Esophagus muscularis mucosa (tissue), 4 donors: ENCODE results near the gene GLO1.

Source experiments
- EP300 ChIP-seq: sonication (generic); formaldehyde crosslinking; IDR thresholded peaks from one replicate; pipeline ENCODE4 v1.6.1; 2017; ENCODE audit warnings: antibody characterized with exemption
- POLR2A ChIP-seq: fragments of 450-650 bp; IDR thresholded peaks from one replicate; pipeline ENCODE4 v1.6.1; 2017; ENCODE audit warnings: antibody characterized with exemption, moderate library complexity, mild to moderate bottlenecking, low read depth
- POLR2AphosphoS5 ChIP-seq, 2 donors: sonication (generic); formaldehyde crosslinking; IDR thresholded peaks; one replicate each; pipeline ENCODE4 v1.6.1; 2017; ENCODE audit warnings: antibody characterized with exemption in 2 of 2
- TF ChIP-seq, protein P1 (sequence below), 3 experiments: fragments of 200-600 bp in 2 of 3; fragments of 450-650 bp in 1 of 3; sonication (generic) in 2 of 3; IDR thresholded peaks; one replicate each; pipeline ENCODE4 v1.5.1; 2017 to 2019; ENCODE audit warnings: antibody characterized with exemption in 3 of 3, mild to moderate bottlenecking in 2 of 3, moderate library complexity in 1 of 3

- TF ChIP-seq, protein P1, sequence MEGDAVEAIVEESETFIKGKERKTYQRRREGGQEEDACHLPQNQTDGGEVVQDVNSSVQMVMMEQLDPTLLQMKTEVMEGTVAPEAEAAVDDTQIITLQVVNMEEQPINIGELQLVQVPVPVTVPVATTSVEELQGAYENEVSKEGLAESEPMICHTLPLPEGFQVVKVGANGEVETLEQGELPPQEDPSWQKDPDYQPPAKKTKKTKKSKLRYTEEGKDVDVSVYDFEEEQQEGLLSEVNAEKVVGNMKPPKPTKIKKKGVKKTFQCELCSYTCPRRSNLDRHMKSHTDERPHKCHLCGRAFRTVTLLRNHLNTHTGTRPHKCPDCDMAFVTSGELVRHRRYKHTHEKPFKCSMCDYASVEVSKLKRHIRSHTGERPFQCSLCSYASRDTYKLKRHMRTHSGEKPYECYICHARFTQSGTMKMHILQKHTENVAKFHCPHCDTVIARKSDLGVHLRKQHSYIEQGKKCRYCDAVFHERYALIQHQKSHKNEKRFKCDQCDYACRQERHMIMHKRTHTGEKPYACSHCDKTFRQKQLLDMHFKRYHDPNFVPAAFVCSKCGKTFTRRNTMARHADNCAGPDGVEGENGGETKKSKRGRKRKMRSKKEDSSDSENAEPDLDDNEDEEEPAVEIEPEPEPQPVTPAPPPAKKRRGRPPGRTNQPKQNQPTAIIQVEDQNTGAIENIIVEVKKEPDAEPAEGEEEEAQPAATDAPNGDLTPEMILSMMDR (IDR thresholded peaks at IDR 0.05) = no peak
- TF ChIP-seq POLR2A = no peak
- TF ChIP-seq EP300 = no peak
- no peak for TF ChIP-seq POLR2AphosphoS5 (IDR thresholded peaks at IDR 0.05)
Measured at GRCh38 chr6:38681850-38682249, 21.1 kb downstream of the GLO1 start.
